Raji (cell line): ENCODE measurements around the gene ZNF221.

Source experiments
- POLR2A ChIP-seq: IDR thresholded peaks from 2 replicates; pipeline ENCODE4 v1.6.1; 2011; ENCODE audit warnings: low read depth, low read length, control low read depth; ENCODE audit not compliant: insufficient read depth

ZNF221 gene

GRCh38 chr19:43940719-43941118, 10.3 kb upstream of the ZNF221 start:
- TF ChIP-seq POLR2A, result no peak

DNA sequence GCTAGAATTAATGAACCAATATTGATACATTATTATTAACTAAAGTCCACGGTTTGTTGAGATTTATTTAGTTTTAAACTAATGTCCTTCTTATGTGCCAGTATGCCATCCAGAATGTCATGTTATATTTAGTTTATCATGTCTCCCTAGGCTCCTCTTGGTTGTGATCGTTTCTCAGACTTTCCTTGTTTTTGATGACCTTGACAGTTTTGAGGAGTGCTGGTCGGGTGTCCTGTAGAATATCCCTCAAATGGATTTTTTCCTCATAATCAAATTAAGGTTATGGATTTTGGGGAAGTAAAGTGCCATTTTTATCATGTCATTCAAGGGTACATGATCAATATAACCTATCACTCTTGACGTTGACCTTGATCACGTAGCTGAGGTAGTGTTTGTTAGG, 9.8 kb upstream of the ZNF221 start:
- no peak for TF ChIP-seq POLR2A

GRCh38 chr19:43956827-43957226, 5.8 kb downstream of the ZNF221 start:
- TF ChIP-seq POLR2A, result no peak

DNA sequence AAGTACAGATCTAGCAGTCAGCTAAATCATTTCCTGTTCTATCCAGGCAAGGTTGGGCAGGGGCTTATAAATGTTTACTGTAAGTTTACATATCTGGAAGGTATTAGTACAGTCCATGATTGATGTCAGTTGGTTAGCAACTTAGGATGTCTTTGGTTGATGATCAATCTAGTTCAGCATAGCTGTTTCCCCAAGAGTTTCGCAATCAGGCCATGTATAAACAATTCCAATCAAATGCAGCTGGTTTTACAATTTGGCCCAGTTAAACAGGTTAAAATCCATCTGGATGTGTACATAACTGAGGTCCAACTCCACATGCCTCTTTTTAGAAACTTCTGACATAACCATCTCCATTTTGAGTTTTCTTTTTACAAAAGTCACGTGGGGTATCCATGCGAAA, 6.9 kb downstream of the ZNF221 start:
- TF ChIP-seq POLR2A, result no peak

GRCh38 chr19:43960411-43960810, 9.4 kb downstream of the ZNF221 start:
- TF ChIP-seq POLR2A, result no peak

- no peak for TF ChIP-seq POLR2A
Measured at GRCh38 chr19:43966079-43966694, 15.2 kb downstream of the ZNF221 start.

DNA sequence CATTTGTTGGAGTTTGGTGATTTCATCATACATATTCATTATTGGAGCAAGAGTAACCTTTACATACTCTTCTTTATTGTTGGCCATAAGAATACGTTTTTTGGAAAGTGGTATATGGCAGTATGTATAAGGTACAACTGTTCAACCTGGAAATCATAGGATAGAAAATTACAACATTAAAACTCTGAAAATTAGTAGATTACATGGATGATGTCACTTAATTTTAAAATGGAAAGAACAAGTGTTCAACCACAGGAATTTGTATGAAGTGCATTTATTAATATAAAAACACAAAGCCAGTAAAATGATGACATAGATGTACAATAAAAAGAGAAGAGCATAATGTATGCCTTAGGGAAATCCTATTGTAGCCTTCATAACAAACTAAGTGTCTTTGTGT, 25.7 kb downstream of the ZNF221 start:
- TF ChIP-seq POLR2A, result no peak

DNA sequence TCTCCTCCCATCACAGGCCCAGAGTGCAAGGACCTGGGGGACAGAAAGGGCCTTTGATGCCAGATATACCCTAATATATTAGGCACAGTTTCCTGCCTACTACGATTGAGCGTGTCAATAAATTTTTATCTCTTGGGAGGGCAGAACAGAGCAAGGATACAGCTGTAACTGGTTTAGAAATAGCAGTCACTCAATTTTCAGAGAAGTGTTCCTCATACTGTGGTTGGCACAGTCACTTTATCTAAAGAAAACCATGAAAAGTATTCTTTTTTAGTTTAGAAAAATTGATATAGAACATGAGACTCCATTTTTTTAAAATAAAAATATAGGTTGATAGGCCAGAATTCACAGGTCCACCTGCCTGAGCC, 32.5 kb downstream of the ZNF221 start:
- no peak for TF ChIP-seq POLR2A

GRCh38 chr19:43983912-43984686, 33.1 kb downstream of the ZNF221 start, which contains the start of gene ZNF155:
Gene ZNF155, plus strand, starts transcription at chr19:43984188. Its CDS starts 4,356 bp downstream, at chr19:43988544.
- no peak for TF ChIP-seq POLR2A

DNA sequence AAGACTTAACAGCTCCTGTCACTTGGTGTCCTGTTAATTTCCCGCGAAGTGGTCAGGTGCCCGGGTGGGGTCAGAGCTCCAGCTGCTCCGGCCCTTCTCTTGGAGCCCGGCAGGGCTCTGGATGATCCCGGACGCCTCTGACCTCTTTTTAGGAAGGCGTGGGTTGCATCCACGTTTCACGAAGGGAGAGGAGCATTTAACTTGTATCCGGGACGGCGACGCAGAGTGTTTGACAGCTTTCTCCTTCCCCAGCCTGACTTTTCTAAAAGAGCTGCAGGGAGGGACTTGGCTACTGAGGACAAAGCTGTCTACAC, 33.6 kb downstream of the ZNF221 start:
- no peak for TF ChIP-seq POLR2A

DNA sequence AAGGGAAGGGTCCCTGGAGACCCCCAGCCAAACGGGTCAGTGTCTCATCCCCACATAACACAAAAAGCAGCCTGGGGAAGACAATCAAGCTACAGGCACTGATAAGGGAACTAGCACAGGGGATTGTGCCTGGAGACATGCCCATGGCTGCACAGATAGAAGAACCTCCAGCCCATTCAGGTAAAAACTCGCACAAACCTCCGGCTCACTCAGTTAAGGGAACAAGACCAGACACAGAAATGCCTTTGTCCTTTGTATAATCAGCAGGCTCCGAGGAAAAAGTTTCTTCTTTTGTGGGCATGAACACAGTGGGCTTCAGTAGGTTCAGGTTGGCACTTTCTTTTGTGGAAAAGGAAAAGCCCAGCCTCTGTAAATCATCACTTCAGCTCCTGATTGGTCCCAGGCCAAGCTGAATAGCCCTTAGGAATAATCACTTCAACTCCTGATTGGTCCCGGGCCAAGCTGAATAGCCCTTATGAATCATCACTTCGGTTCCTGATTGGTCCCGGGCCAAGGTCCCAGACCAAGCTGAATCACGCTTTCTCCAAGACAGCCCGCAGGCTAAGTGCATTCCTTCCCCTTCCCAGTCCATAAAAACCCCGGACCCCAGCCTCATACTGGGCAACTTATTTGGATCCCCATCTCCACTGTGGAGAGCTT, 46.7 kb downstream of the ZNF221 start:
- no peak for TF ChIP-seq POLR2A

DNA sequence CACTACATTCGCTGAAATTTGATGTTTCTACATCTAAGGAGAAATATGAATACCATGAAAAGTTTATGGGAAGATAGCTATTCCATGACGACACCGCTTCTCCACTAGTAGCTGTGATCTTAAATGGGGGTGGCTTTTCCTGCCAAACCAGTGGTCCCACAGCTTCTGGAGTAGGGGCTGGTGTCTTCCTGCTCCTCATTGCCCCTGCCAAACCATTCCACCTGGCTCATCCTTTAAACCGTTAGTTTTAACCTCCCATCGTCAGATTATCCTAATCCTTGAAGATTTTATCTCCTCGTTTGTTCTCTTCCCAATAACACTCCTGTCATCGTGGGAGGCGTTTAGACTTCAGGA, 51.2 kb downstream of the ZNF221 start:
- no peak for TF ChIP-seq POLR2A

DNA sequence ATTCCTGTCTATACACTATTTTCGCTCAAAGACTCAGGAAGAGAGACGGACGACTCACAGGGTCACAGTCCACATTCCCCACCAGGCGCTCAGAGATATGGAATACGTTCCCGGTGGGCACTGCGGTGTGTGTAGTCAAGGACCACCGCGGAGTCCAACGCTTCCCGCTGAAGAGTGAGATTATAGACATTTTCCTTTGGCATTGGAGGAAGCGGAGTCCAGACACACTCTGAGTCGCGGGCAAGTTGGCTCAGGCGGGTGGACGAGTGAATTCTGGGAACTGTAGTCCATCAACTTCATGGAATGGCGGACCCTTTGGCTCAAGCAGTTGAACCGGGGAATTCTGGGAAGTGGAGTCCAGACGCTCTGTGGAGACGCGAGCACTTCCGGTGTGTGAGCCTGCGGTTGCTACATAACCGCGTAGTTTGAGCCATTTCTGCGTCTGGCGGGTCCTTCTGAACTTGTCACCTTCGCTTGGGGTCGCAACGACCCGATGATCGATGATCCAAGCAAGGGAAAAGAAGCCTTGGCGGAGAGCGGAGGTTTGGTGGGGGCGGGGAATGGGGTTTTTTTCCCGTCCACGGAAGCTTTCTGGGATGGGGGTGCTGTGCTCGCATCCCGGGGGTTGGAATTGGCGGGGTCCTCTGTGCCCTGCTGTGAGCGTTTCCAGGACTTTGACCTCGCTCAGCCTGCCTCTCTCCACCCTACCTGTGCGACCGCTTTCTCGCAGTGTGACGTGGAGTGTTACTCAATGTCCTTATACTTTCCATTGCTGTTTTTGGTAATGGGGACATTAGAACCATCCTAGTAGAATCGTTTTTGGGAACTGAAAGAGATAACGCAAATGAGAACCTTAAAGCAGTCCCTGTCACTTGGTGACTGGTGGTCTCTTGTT, 51.8 kb downstream of the ZNF221 start, which contains the start of gene ZNF230:
ZNF230 (plus strand) TSS at position 392 of the 895 bp plus-strand sequence. CDS start 4,122 bp downstream, outside the sequence.
- TF ChIP-seq POLR2A, result no peak

- TF ChIP-seq POLR2A, result no peak
Measured at GRCh38 chr19:44003461-44004009, 52.5 kb downstream of the ZNF221 start.

GRCh38 chr19:44005973-44006372, 54.9 kb downstream of the ZNF221 start:
- no peak for TF ChIP-seq POLR2A

- no peak for TF ChIP-seq POLR2A
Measured at GRCh38 chr19:44007473-44007872, 56.4 kb downstream of the ZNF221 start.

DNA sequence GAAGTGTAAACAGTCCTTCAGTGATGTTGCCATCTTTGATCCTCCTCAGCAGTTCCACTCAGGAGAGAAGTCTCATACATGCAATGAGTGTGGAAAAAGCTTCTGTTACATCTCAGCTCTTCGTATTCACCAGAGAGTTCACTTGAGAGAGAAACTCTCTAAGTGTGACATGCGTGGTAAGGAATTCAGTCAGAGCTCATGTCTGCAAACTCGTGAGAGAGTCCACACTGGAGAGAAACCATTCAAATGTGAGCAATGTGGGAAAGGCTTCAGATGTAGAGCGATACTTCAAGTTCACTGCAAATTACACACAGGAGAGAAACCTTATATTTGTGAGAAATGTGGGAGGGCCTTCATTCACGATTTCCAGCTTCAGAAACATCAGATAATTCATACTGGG, 59.4 kb downstream of the ZNF221 start:
- TF ChIP-seq POLR2A, result no peak
